ENCODE results near the gene GLOD5.

The GLOD5 gene

GRCh38 chrX:48761674-48762471, at the start of gene GLOD5:
GLOD5 (plus strand) TSS chrX:48761747; CDS start chrX:48761791, 44 bp downstream.
- no peak for DNase-seq

- no peak for DNase-seq
These were observed 49.5 kb upstream of the GLOD5 start for GRCh38 chrX:48711929-48712505.

- DNase-seq = no peak
These were observed 47.7 kb upstream of the GLOD5 start for GRCh38 chrX:48713847-48714246.

- no peak for DNase-seq
These were observed 47.0 kb upstream of the GLOD5 start for GRCh38 chrX:48714573-48714972.

- DNase-seq = no peak
These were observed 46.5 kb upstream of the GLOD5 start for GRCh38 chrX:48715072-48715471.

GRCh38 chrX:48715876-48716502, 45.6 kb upstream of the GLOD5 start:
- DNase-seq = no peak

GRCh38 chrX:48719958-48720357, 41.6 kb upstream of the GLOD5 start:
- no peak for DNase-seq

- DNase-seq = no peak
These were observed 40.8 kb upstream of the GLOD5 start for GRCh38 chrX:48720577-48721250.

GRCh38 chrX:48721916-48722315, 39.6 kb upstream of the GLOD5 start:
- DNase-seq = no peak

- no peak for DNase-seq
These were observed 35.0 kb upstream of the GLOD5 start for GRCh38 chrX:48726596-48726995.

GRCh38 chrX:48728653-48729052, 32.9 kb upstream of the GLOD5 start:
- DNase-seq = no peak

- no peak for DNase-seq
These were observed 25.2 kb upstream of the GLOD5 start for GRCh38 chrX:48736303-48736702.

- DNase-seq = no peak
These were observed 24.7 kb upstream of the GLOD5 start for GRCh38 chrX:48736878-48737212.

GRCh38 chrX:48737213-48737938, 24.2 kb upstream of the GLOD5 start:
- DNase-seq = peak; percentile 70 to 71

GRCh38 chrX:48737940-48738339, 23.6 kb upstream of the GLOD5 start:
- DNase-seq = no peak

GRCh38 chrX:48741834-48742233, 19.7 kb upstream of the GLOD5 start:
- no peak for DNase-seq

- DNase-seq = no peak
These were observed 16.3 kb upstream of the GLOD5 start for GRCh38 chrX:48745222-48745621.

- no peak for DNase-seq
These were observed 14.0 kb upstream of the GLOD5 start for GRCh38 chrX:48747415-48748016.

- DNase-seq = no peak
These were observed 12.4 kb upstream of the GLOD5 start for GRCh38 chrX:48749182-48749581.

- DNase-seq = no peak
These were observed 10.2 kb upstream of the GLOD5 start for GRCh38 chrX:48751343-48751742.

- DNase-seq = no peak
These were observed 9.0 kb upstream of the GLOD5 start for GRCh38 chrX:48752498-48752897.

- DNase-seq = no peak
These were observed 7.8 kb upstream of the GLOD5 start for GRCh38 chrX:48753708-48754228.

Measured in stimulated activated CD4-positive, alpha-beta T cell treated with anti-CD3 and anti-CD28 coated beads, Interleukin-2, amount 100 ng/mL, for 48 hours (primary cell).